Measurements from ENCODE around the gene ROR1.
"Not testable (repeated sequence)": the region's sequence is repeated elsewhere in the genome, so short reads cannot be mapped to it uniquely, and the experiment has no call there.

The ROR1 gene

DNA sequence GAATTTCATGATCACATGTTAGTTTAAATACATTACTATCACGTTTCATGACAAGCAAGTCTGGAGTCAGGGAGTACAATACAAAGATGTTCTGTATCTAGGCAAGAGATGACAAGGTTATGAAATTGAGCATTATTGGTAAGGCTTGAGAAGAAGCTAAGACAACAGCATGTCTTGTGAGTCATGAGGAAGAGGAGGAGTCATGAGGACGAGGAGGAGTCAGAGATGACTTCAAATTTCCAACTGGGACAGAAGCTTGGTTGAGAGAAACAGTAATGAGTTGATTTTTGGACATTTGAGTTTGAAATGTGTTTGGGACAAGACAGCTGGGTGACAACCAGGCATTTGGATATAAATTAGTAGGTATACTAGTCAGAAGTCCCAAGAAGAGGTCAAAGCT lies 425.3 kb downstream of the ROR1 start:
- Histone ChIP-seq H3K27me3 (replicated peaks; ENCODE audit: control insufficient read depth, insufficient read depth, low read length, poor library complexity, severe bottlenecking) (no peaks in the 10 kb centered on the region), H3K36me3 (ENCODE audit: control insufficient read depth, insufficient read depth, low read length) (no peaks in the 10 kb centered on the region), H3K27ac (ENCODE audit: insufficient read depth, low read length, poor library complexity, severe bottlenecking) (no peak overlapping the region), H3K4me3 (ENCODE audit: insufficient read depth, low read depth, low read length, poor library complexity, severe bottlenecking) (no peak overlapping the region), H3K4me1 (ENCODE audit: control insufficient read depth, insufficient read depth, low read length, poor library complexity, severe bottlenecking) (no peaks in the 10 kb centered on the region), H3K9me3 (ENCODE audit: control insufficient read depth, low read length) (no peaks in the 10 kb centered on the region)
- no peak for DNase-seq

DNA sequence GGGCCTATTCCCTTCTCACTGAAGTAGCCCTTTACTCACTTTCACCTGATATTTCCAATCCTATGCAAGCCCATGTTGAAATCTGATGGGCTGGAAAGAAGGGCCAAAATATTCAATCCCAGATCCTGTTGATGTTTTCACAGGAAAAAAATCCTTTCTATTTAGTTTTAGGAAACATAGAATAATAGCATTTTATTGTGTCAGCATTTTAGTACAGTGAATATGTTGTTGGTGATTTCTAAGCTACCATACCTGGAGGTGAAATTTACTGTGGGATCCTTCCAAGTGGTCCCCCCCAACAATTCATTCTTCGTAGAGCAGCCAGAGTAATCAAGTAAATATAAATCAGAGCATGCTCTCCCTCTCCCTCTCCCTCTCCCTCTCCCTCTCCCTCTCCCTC lies 426.2 kb downstream of the ROR1 start:
- Histone ChIP-seq H3K27me3 (replicated peaks; ENCODE audit: control insufficient read depth, insufficient read depth, low read length, poor library complexity, severe bottlenecking) (no peaks in the 10 kb centered on the region), H3K9me3 (ENCODE audit: control insufficient read depth, low read length) (no peaks in the 10 kb centered on the region), H3K4me1 (ENCODE audit: control insufficient read depth, insufficient read depth, low read length, poor library complexity, severe bottlenecking) (no peaks in the 10 kb centered on the region), H3K27ac (ENCODE audit: insufficient read depth, low read length, poor library complexity, severe bottlenecking) (no peak overlapping the region), H3K4me3 (ENCODE audit: insufficient read depth, low read depth, low read length, poor library complexity, severe bottlenecking) (no peak overlapping the region), H3K36me3 (ENCODE audit: control insufficient read depth, insufficient read depth, low read length) (no peaks in the 10 kb centered on the region)
- no peak for DNase-seq

DNA sequence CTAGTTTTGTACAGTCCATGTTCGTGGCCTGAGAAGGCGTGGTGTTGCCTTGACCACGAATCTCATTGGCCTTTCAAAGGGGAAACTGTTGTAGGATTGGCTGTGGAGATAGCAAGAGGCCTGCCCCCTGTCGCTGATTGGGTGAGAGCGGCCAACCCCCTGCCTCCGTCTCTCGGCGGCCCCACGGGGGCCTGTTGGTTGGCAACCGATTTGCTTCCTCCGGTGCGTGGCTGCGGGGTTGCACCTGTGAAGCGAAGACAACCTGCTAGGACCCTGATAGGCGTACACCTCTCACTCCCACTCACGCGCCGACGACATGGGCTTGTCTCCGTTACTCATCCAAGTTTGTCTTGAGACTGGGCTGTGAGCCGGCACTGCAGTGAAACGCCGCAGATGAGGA lies 429.6 kb downstream of the ROR1 start, which contains the start of gene UBE2U:
UBE2U (plus strand) TSS at position 204 of the 400 bp plus-strand sequence. CDS start 428 bp downstream, outside the sequence.
- no peaks in the 10 kb centered on the region for H3K9me3 ChIP-seq (ENCODE audit: control insufficient read depth, low read length)
- no peaks in the 10 kb centered on the region for H3K27me3 ChIP-seq (replicated peaks; ENCODE audit: control insufficient read depth, insufficient read depth, low read length, poor library complexity, severe bottlenecking)
- no peak within 1 kb of the TSS for H3K27ac ChIP-seq (ENCODE audit: insufficient read depth, low read length, poor library complexity, severe bottlenecking)
- H3K36me3 ChIP-seq (ENCODE audit: control insufficient read depth, insufficient read depth, low read length): no peaks in the 10 kb centered on the region
- H3K4me3 ChIP-seq (ENCODE audit: insufficient read depth, low read depth, low read length, poor library complexity, severe bottlenecking): no peak within 1 kb of the TSS
- no peak for DNase-seq
- no peaks in the 10 kb centered on the region for H3K4me1 ChIP-seq (ENCODE audit: control insufficient read depth, insufficient read depth, low read length, poor library complexity, severe bottlenecking)

DNA sequence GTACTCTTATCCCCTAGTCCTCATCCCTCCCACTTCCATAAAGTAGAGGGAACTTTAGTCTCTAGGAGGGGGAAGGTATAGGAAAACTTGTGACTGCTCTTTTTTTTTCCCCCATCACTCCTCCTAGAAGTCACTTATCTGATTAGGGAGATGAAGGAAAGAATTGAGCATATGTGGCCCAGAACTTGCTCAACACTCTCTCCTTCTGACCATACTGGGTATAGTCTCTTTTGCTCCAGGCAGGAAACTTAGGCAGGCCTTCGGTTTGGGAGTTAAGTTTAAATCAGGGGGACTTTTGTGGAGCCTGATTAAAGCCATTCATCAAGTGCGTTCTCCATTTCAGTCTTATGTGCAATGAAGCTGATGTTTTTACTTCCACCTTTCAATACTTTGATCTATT lies 435.4 kb downstream of the ROR1 start:
- DNase-seq: no peak
- Histone ChIP-seq H3K27ac (ENCODE audit: insufficient read depth, low read length, poor library complexity, severe bottlenecking) (no peak overlapping the region), H3K4me1 (ENCODE audit: control insufficient read depth, insufficient read depth, low read length, poor library complexity, severe bottlenecking) (no peaks in the 10 kb centered on the region), H3K4me3 (ENCODE audit: insufficient read depth, low read depth, low read length, poor library complexity, severe bottlenecking) (no peak overlapping the region), H3K27me3 (replicated peaks; ENCODE audit: control insufficient read depth, insufficient read depth, low read length, poor library complexity, severe bottlenecking) (no peaks in the 10 kb centered on the region), H3K9me3 (ENCODE audit: control insufficient read depth, low read length) (no peaks in the 10 kb centered on the region), H3K36me3 (ENCODE audit: control insufficient read depth, insufficient read depth, low read length) (no peaks in the 10 kb centered on the region)

DNA sequence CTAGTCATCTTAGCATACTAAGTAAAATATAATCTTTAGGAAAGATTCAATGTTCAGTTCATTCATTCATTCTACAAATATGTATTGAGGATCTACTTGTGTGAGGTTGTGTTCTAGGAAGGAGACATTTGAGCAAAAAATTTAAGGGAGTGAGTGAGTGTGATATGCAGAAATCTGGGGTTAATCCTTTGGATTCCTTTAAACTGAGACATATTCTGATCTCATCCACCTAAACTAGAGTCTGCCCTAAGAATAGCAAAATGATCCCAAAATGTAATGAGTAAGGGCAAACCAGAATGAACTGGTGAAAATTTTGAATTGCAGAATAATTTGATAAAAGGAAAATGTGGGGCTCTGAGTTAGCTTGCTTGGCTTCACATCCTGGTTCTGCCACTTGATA lies 438.2 kb downstream of the ROR1 start:
- Histone ChIP-seq H3K27ac (ENCODE audit: insufficient read depth, low read length, poor library complexity, severe bottlenecking) (no peak overlapping the region), H3K36me3 (ENCODE audit: control insufficient read depth, insufficient read depth, low read length) (no peaks in the 10 kb centered on the region), H3K27me3 (replicated peaks; ENCODE audit: control insufficient read depth, insufficient read depth, low read length, poor library complexity, severe bottlenecking) (no peaks in the 10 kb centered on the region), H3K4me1 (ENCODE audit: control insufficient read depth, insufficient read depth, low read length, poor library complexity, severe bottlenecking) (no peaks in the 10 kb centered on the region), H3K9me3 (ENCODE audit: control insufficient read depth, low read length) (no peaks in the 10 kb centered on the region), H3K4me3 (ENCODE audit: insufficient read depth, low read depth, low read length, poor library complexity, severe bottlenecking) (no peak overlapping the region)
- no peak for DNase-seq

DNA sequence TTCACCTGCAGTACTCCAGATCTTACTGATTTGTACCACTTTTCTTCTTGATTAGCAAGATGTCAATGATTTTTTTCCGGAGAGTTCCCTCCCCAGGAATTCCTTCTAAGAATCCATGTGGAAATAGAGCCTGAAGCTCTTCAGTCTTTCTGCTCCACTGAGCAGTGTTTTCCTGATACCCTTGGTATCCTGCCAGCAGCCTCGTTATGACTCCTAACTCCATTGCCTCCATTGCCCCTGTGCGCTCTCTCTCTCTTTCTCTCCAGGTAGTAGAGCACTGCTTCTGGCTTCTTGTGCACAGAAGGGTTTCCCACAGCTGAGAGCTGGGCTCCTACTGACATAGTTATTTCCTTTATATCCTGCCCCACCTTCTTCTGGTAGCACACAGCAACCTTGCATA lies 441.8 kb downstream of the ROR1 start:
- DNase-seq: no peak
- Histone ChIP-seq H3K27ac (ENCODE audit: insufficient read depth, low read length, poor library complexity, severe bottlenecking) (no peak overlapping the region), H3K27me3 (replicated peaks; ENCODE audit: control insufficient read depth, insufficient read depth, low read length, poor library complexity, severe bottlenecking) (no peaks in the 10 kb centered on the region), H3K4me1 (ENCODE audit: control insufficient read depth, insufficient read depth, low read length, poor library complexity, severe bottlenecking) (no peaks in the 10 kb centered on the region), H3K4me3 (ENCODE audit: insufficient read depth, low read depth, low read length, poor library complexity, severe bottlenecking) (no peak overlapping the region), H3K9me3 (ENCODE audit: control insufficient read depth, low read length) (no peaks in the 10 kb centered on the region), H3K36me3 (ENCODE audit: control insufficient read depth, insufficient read depth, low read length) (no peaks in the 10 kb centered on the region)

DNA sequence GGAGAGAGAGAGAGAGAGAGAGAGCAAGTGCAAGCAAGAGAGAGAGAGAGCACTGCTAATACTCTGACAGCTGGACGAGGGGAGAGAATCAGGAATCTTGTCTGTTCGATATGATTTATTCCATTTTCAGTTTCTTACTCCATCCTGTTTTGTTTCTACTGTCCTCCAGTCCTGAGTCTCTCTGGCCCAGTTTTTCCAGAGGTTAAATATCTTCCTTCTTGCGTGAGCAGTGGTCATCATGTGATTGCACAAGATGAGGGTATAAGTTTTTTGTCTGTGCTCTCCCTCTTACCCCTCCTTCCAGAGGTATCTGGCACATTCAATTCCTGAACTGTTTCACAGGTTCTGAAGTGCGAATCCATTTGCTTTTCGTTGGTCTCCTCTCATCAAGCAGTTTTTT lies 446.4 kb downstream of the ROR1 start:
- H3K27me3 ChIP-seq (replicated peaks; ENCODE audit: control insufficient read depth, insufficient read depth, low read length, poor library complexity, severe bottlenecking): no peaks in the 10 kb centered on the region

DNA sequence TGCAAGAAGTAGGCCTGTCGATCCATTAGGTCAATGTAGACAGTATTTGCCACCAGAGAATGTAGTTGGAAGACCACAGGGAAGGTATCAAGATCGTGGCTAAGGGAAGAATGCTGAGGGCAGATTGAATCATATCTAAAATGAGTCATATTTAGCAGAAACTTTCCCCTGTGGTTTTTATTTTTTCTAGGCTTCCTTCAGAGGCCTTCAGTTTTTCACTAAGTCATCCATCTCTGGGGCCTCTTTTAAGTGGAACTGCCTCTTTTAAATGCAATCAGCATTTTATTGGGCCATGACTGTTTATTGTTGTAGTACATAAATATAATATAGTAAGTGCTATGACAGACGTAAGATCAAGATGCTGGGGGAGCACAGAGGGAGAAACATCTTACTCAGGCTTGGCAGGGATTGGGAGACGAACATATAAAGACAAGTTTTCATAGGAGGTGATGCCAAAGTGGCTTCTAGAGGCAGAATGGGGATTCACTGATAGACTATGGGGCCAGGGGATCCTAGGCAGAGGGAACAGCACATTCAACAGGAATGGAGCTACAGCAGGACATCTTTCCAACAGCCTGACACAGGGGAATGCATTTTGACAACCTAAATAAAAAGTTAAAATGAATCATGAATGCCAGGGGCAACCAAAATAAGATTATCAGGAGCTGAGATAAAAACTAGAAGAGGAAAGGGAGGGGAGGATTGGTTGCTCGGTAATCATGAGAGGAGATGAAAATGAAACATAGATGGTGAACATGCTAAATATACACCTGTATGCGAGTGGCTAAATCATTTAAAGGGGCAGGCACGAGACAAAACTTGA lies 449.7 kb downstream of the ROR1 start:
- Histone ChIP-seq H3K4me1 (ENCODE audit: control insufficient read depth, insufficient read depth, low read length, poor library complexity, severe bottlenecking) (no peaks in the 10 kb centered on the region), H3K27me3 (replicated peaks; ENCODE audit: control insufficient read depth, insufficient read depth, low read length, poor library complexity, severe bottlenecking) (no peaks in the 10 kb centered on the region), H3K27ac (ENCODE audit: insufficient read depth, low read length, poor library complexity, severe bottlenecking) (no peak overlapping the region), H3K36me3 (ENCODE audit: control insufficient read depth, insufficient read depth, low read length) (no peaks in the 10 kb centered on the region), H3K4me3 (ENCODE audit: insufficient read depth, low read depth, low read length, poor library complexity, severe bottlenecking) (no peak overlapping the region), H3K9me3 (ENCODE audit: control insufficient read depth, low read length) (no peaks in the 10 kb centered on the region)
- no peak for DNase-seq

More for the DNA sequence above, 446.4 kb downstream of the ROR1 start:
- H3K4me1 ChIP-seq (ENCODE audit: control insufficient read depth, insufficient read depth, low read length, poor library complexity, severe bottlenecking): no peaks in the 10 kb centered on the region
- H3K27ac ChIP-seq (ENCODE audit: insufficient read depth, low read length, poor library complexity, severe bottlenecking): no peak overlapping the region
- no peak for DNase-seq
- H3K36me3 ChIP-seq (ENCODE audit: control insufficient read depth, insufficient read depth, low read length): no peaks in the 10 kb centered on the region
- no peaks in the 10 kb centered on the region for H3K9me3 ChIP-seq (ENCODE audit: control insufficient read depth, low read length)
- H3K4me3 ChIP-seq (ENCODE audit: insufficient read depth, low read depth, low read length, poor library complexity, severe bottlenecking): no peak overlapping the region

DNA sequence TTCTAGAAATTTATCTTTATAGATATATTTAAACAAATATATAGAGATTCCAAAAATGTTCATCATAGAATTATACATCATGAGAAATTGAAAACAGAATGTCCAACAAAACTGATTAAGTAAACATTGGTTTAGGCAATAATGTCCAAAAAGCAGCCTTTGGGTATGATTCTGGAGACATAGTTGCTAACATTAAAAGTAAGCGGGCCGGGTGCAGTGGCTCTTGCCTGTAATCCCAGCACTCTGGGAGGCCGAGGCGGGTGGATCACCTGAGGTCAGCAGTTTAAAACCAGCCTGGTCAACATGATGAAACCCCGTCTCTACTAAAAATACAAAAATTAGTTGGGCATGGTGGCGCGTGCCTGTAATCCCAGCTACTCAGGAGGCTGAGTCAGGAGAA lies 450.4 kb downstream of the ROR1 start:
- H3K9me3 ChIP-seq (ENCODE audit: control insufficient read depth, low read length); H3K4me3 ChIP-seq (ENCODE audit: insufficient read depth, low read depth, low read length, poor library complexity, severe bottlenecking); H3K27me3 ChIP-seq (replicated peaks; ENCODE audit: control insufficient read depth, insufficient read depth, low read length, poor library complexity, severe bottlenecking); H3K27ac ChIP-seq (ENCODE audit: insufficient read depth, low read length, poor library complexity, severe bottlenecking); DNase-seq; H3K36me3 ChIP-seq (ENCODE audit: control insufficient read depth, insufficient read depth, low read length); H3K4me1 ChIP-seq (ENCODE audit: control insufficient read depth, insufficient read depth, low read length, poor library complexity, severe bottlenecking): not testable (repeated sequence)

DNA sequence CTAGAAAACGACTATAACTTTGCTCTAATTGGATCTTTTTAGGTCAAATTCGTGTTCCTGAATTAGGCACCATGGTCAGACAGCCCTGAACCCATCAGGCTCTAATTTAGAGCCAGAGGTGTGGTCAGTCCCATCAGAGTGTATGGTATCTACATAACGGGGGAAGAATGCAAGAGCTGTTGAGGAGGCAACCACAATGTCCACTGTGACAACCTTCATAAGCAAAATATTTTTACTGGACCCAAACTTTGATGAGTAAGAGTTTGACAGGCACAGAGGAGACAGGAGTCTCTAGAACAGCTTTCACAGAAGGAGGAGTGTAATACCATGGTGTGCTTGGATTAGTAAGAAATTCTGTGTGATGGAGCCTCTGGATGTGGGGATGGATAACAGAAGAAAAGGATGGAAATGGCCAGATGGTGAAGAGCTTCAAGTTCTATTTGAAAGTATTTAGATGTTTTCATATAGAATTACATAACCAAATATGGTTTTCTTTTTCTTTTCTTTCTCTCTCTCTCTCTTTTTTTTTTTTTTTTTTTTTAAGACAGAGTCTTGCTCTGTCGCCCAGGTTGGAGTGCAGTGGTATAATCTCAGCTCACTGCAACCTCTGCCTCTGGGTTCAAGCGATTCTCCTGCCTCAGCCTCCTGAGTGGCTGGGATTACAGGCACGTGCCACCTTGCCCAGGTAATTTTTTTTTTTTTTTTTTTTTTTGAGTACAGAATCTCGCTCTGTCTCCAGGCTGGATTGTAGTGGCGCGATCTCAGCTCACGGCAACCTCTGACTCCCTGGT lies 454.5 kb downstream of the ROR1 start:
- no peak overlapping the region for H3K27ac ChIP-seq (ENCODE audit: insufficient read depth, low read length, poor library complexity, severe bottlenecking)

More for the DNA sequence above, 454.5 kb downstream of the ROR1 start:
- Histone ChIP-seq H3K9me3 (ENCODE audit: control insufficient read depth, low read length) (no peaks in the 10 kb centered on the region), H3K27me3 (replicated peaks; ENCODE audit: control insufficient read depth, insufficient read depth, low read length, poor library complexity, severe bottlenecking) (no peaks in the 10 kb centered on the region), H3K4me1 (ENCODE audit: control insufficient read depth, insufficient read depth, low read length, poor library complexity, severe bottlenecking) (no peaks in the 10 kb centered on the region), H3K4me3 (ENCODE audit: insufficient read depth, low read depth, low read length, poor library complexity, severe bottlenecking) (no peak overlapping the region), H3K36me3 (ENCODE audit: control insufficient read depth, insufficient read depth, low read length) (no peaks in the 10 kb centered on the region)
- no peak for DNase-seq
